ENCODE results near the gene MAP2. TPM values are rescaled to one million over a fixed set of nuclear protein-coding genes. Genes with fewer than 3 reads are reported as not detected.

The MAP2 gene
- total RNA-seq, 1 experiment from 2014 or later: 0.05 TPM

DNA sequence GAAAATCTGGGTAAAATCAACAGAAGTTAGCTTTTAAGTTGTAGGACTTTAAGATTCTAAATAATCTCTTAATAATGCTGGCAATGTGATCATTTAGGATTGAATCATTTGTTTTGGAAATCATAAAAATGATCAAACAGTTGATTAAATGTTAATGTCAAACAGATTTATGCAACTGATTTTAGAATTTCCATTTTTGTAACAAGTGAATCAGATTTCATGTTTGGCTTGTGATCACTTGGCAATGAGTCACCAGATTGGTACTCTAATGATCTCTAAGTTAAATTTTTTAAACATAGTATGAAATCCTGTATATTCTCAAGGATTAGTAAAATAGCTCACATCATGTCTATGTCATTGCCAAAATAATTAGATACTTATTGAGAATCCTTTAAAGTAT is 297.6 kb downstream of the MAP2 start:
- ChIA-PET POLR2A (no interaction called here), CTCF (no interaction called here)
- TF ChIP-seq CTCF (IDR thresholded peaks at IDR 0.05; ENCODE audit: insufficient read depth in 1 of 2, low read depth in 1 of 2, low read length in 1 of 2, severe bottlenecking in 1 of 2, unreplicated experiment in 1 of 2): no peak
- intact Hi-C loops (cut with micrococcal nuclease; ENCODE audit: unreplicated experiment): no loop called here
- no peak for DNase-seq
- Mint-ChIP-seq H3K4me1 (ENCODE audit: low read depth, unreplicated experiment) (no peaks in the 10 kb centered on the region), H3K4me3 (ENCODE audit: unreplicated experiment) (no peak overlapping the region), H3K27ac (ENCODE audit: unreplicated experiment) (no peak overlapping the region), H3K27me3 (ENCODE audit: insufficient read depth, unreplicated experiment) (peaks cover 4% of the 10 kb centered on the region), H3K36me3 (ENCODE audit: insufficient read depth, unreplicated experiment) (no peaks in the 10 kb centered on the region), H3K9me3 (ENCODE audit: unreplicated experiment) (no peaks in the 10 kb centered on the region)
- no peaks in the 10 kb centered on the region for H3K36me3 ChIP-seq (ENCODE audit: control insufficient read depth, insufficient read depth, low read length)
- no peaks in the 10 kb centered on the region for H3K9me3 ChIP-seq
- H3K27me3 ChIP-seq (replicated peaks; ENCODE audit: control insufficient read depth, insufficient read depth, low read length): no peaks in the 10 kb centered on the region
- no TSS peak for BruUV-seq (replicated peaks)
- no peak overlapping the region for H3K4me3 ChIP-seq (ENCODE audit: low read depth, low read length)
- no peaks in the 10 kb centered on the region for H3K4me1 ChIP-seq

DNA sequence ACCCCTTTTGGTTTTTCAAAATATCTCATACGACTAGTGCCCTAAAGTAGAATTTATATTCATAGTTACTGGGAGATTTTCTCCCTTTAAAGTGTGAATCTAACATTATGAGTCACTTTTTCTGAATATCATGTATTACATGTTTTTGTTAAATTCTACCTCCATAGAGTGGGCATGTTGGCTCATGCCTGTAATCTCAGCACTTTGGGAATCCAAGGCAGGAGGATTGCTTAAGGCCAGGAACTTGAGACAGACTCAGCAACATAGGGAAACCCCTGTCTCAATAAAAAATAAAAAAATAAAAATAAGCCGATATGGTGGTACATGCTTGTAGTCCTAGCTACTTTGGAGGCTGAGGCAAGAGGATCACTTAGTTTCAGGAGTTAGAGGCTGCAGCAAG is 302.5 kb downstream of the MAP2 start:
- Mint-ChIP-seq H3K4me3 (ENCODE audit: unreplicated experiment) (no peak overlapping the region), H3K9me3 (ENCODE audit: unreplicated experiment) (no peaks in the 10 kb centered on the region), H3K27ac (ENCODE audit: unreplicated experiment) (no peak overlapping the region), H3K36me3 (ENCODE audit: insufficient read depth, unreplicated experiment) (no peaks in the 10 kb centered on the region), H3K4me1 (ENCODE audit: low read depth, unreplicated experiment) (no peaks in the 10 kb centered on the region), H3K27me3 (ENCODE audit: insufficient read depth, unreplicated experiment) (peaks cover 7% of the 10 kb centered on the region)
- intact Hi-C loops (cut with micrococcal nuclease; ENCODE audit: unreplicated experiment): no loop called here
- no TSS peak for BruUV-seq (replicated peaks)
- CTCF ChIA-PET: no interaction called here
- no peaks in the 10 kb centered on the region for H3K4me1 ChIP-seq
- no peak for TF ChIP-seq CTCF (IDR thresholded peaks at IDR 0.05; ENCODE audit: insufficient read depth in 1 of 2, low read depth in 1 of 2, low read length in 1 of 2, severe bottlenecking in 1 of 2, unreplicated experiment in 1 of 2)
- POLR2A ChIA-PET: no interaction called here
- H3K4me3 ChIP-seq (ENCODE audit: low read depth, low read length): no peak overlapping the region
- DNase-seq: no peak
- H3K27me3 ChIP-seq (replicated peaks; ENCODE audit: control insufficient read depth, insufficient read depth, low read length): no peaks in the 10 kb centered on the region
- H3K9me3 ChIP-seq: no peaks in the 10 kb centered on the region
- no peaks in the 10 kb centered on the region for H3K36me3 ChIP-seq (ENCODE audit: control insufficient read depth, insufficient read depth, low read length)

- Mint-ChIP-seq H3K36me3 (ENCODE audit: insufficient read depth, unreplicated experiment) (no peaks in the 10 kb centered on the region), H3K4me3 (ENCODE audit: unreplicated experiment) (no peak overlapping the region), H3K27ac (ENCODE audit: unreplicated experiment) (no peak overlapping the region), H3K4me1 (ENCODE audit: low read depth, unreplicated experiment) (no peaks in the 10 kb centered on the region), H3K27me3 (ENCODE audit: insufficient read depth, unreplicated experiment) (peaks cover 7% of the 10 kb centered on the region), H3K9me3 (ENCODE audit: unreplicated experiment) (no peaks in the 10 kb centered on the region)
- no peak overlapping the region for H3K4me3 ChIP-seq (ENCODE audit: low read depth, low read length)
- no peaks in the 10 kb centered on the region for H3K27me3 ChIP-seq (replicated peaks; ENCODE audit: control insufficient read depth, insufficient read depth, low read length)
- TF ChIP-seq CTCF (IDR thresholded peaks at IDR 0.05; ENCODE audit: insufficient read depth in 1 of 2, low read depth in 1 of 2, low read length in 1 of 2, severe bottlenecking in 1 of 2, unreplicated experiment in 1 of 2): no peak
- ChIA-PET POLR2A (no interaction called here), CTCF (no interaction called here)
- BruUV-seq (replicated peaks): no TSS peak
- intact Hi-C loops (cut with micrococcal nuclease; ENCODE audit: unreplicated experiment): no loop called here
- no peaks in the 10 kb centered on the region for H3K4me1 ChIP-seq
- no peaks in the 10 kb centered on the region for H3K9me3 ChIP-seq
- no peak for DNase-seq
- no peaks in the 10 kb centered on the region for H3K36me3 ChIP-seq (ENCODE audit: control insufficient read depth, insufficient read depth, low read length)
These were observed 303.2 kb downstream of the MAP2 start for GRCh38 chr2:209727077-209727476.
